Measurements from ENCODE around the gene WFDC8.
A peak's percentile ranks its signal among the peaks of the same experiment; 100 is the strongest.
"Not testable (repeated sequence)": the region's sequence is repeated elsewhere in the genome, so short reads cannot be mapped to it uniquely, and the experiment has no call there.

Gene WFDC8

DNA sequence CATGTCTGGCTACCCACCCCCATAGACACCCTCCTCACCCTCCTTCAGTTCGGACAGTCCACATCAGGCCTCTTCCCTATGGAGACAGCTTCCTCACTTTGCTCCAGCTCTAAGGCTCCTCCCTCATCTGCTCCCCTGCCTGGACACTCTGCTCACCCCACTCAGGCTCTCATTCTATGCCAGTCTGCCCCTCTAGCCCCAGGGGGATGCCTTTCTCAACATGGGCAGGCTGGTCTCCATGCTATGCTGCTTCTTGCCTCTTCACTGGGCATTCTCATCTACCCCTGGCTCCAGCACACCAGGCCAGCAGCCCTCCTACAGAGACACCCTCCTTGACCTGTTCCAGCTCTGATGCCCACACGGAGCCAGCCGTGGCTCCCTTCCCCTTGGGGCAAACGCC is at the start of gene WFDC8:
Gene WFDC8, minus strand, starts transcription at position 101 of the 400 bp plus-strand sequence. Its CDS starts 37 bp downstream, at position 64.
- DNase-seq, result no peak

DNA sequence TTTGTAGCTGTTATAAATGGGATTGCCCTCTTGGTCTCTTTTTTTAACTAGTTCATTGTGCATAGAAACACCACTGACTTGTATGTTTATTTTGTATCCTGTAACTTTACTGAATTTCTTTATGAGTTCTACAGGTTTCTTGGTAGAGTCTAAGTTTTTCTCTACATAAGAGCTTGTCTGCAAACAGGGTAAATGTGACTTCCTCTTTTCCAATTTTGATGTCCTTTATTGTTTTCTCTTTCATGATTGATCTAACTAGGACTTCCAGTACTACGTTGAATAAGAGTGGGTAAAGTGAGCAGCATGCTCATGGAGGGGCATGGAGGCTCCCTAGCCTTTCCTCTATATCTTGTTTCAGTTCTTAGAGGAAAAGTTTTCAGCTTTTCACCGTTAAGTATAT is 47.5 kb upstream of the WFDC8 start:
- no peak for DNase-seq

DNA sequence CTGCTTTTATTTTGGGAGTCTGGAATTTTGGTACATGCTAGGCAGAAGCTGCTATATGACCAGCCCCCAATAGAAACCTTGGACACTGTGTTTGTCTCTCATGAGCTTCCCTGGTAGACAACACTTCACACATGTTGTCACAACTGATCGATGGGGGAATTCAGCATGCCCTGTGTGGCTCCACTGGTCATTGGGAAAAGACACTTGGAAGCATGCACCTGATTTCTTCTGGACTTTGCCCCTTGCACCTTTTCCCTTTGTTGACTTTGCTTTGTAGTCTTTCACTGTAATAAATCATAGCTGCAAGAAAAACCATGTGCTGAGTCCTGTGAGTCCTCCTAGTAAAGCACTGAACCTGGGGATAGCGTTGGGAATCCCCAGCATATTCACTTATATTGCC is 42.5 kb upstream of the WFDC8 start:
- DNase-seq, result no peak

DNA sequence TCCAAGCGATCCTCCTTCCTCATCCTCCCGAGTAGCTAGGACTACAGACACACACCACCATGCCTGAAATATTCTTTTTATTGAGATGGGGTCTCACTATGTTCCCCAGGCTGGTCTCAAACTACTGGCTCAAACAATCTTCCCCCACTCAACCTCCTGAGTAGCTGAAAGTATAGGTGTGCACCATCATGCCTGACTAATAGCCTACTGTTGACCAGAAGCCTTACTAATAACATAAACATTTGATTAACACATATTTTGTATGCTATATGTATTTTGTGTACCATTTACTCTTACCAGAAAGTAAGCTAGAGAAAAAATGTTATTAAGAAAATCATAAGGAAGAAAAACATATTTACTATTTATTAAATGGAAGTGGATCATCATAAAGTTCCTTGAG is 38.5 kb upstream of the WFDC8 start:
- no peak for DNase-seq

DNA sequence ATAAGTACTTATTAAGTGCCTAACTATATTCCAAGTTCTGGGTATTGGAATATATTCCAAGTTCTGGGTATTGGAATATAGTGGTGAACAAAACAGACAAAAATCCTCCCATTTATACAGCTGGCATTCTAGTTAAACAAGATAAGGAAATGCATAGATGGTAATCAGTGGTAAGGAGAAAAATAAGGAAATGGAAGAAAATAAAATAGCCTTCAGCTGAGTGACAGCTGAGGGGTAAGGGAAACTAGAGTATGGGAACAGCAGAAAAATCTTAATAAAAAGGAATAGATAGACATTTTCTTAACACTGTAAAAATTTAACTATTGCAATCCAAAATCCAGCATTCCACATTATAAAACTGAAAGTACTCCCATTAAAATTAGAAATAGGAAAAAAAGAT is 33.2 kb upstream of the WFDC8 start:
- no peak for DNase-seq

DNA sequence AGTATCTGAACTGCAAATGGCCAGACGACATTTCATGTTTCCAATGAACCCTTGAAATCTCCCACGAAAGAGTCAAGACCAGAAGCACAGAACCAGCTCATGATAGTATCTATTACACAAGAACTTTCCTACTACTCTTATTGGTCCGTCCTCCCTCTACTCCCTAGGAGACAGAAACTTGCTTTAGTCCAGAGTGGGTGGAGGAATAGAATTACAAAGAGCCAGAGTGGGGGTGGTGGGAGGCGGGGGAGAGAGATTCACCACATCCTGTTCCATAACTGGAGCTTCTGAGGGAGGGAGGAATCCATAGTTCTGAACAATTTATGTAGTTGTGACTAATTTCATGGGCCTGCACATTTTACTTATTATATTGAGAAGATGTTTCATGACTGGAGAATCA is 32.0 kb upstream of the WFDC8 start:
- DNase-seq, result no peak

DNA sequence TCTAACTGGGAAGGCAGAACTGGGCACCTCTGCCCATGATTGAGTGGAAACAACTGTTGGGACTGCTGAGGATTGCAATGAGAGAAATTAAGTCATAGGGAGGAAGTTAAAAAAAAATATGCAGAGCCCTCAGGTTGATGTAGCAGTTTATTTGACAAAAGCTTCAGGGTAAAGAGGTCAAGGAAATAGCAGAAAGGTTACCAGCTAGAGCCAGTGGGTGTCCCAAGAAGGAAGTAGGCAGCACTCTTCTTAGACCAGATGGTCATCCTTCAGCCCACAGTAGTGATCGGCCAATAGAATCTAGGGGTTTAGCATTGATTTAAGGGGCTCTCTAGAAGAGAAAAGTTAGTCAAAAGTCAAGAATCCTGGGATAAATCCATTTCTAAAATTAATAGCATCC is 28.7 kb upstream of the WFDC8 start:
- DNase-seq, result no peak

DNA sequence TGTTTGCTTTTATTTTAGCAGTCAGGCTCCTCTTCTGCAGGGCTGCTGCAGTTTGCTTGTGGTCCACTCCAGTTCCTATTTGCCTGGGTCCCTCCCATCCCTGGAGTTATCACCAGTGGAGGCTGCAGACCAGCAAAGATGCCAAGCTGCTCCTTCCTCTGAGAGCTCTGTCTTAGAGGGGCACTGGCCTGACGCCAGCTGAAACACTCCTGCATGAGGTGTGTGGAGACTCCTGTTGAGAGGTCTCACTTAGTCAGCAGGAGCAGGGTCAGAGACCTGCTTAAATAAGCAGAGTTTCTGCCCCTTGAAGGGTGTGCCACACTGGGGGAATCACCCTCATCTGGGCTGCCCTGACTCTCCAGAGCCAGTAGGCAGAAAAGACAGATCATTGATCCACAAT is 16.2 kb upstream of the WFDC8 start:
- no peak for DNase-seq

DNA sequence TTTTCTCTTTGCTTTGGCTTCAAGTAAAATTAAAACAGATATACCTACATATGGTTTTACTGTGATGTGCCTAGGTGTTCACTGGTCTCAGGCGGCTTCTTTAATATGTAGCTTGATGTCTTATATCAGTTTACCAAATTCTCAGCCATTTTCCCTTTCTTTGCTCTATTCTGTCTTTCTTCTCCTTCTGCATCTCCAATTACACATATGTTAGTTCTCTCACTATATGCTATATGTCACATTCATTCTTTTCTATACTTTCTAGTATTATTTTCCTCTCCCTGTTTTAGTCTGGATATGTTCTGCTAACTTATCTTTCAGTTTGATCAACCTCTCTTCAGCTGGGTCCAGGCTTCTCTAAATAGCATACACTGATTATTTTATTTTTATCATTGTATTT is 14.4 kb upstream of the WFDC8 start:
- no peak for DNase-seq

DNA sequence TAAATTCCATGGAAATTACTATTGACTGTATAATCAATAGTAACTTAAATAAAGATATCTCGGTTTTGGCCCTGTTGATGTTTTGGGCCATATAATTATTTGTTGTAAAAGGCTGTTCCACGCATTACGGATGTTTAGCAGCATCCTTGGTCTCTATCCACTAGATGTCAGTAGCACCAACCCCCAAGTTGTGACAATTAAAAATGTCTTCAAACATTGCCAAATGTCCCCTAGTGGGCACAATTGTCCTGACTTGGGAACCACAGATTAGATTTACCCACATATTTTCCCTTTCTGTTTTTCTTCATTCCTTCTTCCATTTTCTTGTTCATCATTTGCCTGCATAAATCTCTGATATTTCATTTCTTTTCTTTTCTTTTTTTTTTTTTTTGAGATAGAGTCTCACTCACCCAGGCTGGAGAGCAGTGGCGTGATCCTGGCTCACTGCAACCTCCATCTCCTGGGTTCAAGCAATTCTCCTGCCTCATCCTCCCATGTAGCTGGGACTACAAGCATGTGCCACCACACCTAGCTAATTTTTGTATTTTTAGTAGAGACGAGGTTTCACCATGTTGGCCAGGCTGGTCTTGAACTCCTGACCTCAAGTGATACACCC is 13.6 kb upstream of the WFDC8 start:
- peak in 1 of 2 donors; percentile 45 for DNase-seq

DNA sequence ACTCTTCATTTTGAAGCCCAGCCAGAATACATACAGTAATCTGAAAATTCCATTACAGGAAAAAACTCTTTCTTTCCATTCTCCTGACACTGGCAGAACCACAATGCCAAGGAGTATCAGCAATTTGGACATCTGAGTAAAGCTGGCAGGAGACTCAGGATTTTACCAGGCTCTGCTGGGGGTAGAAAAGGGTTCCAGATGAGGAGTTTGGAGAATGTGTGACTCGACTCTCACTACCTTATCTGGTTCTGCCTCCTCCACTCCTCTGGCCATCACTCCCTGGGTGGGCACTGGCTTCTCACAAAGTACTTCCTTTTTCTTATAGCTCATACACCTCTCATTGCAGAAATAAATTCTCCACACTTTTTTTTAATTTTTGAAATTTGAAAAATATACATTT is 10.6 kb upstream of the WFDC8 start:
- DNase-seq, result no peak

DNA sequence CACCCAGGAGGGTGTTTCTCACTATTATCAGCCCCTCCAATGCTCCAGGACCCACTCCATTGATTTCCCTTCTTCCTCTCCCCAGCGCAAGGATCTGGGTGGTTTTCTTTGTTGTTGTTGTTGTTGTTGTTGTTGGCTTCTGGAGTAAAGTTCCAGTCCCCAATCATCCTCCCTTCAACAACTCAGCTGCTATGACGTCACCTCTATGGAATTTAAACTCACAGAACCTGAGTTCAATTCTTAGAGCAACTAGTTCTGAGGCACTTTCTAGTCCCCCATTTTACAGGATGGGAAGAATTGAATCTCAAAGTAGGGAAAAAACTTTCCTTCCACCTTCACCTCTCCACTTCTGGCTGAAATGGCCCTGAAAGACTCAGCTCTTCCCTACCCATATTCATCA is 9.7 kb upstream of the WFDC8 start:
- no peak for DNase-seq

DNA sequence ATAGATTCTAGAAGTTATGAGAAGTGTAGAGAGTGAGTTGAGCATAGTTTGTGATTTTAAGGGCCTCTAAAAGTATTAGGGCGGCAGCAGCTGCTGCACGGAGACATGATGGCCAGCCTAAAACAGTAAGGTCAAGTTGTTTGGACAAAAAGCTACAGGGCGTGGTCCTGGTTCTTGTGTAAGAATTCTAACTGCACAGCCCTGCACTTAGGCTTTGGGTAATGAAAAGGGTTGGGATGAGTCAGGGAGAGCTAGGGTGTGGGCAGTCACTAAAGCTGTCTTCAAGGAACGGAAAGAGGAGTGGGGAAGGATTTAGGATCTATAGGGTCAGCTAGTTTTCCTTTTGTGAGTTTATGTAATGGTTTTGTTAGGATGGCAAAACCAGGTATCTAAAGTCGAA is 6.9 kb upstream of the WFDC8 start:
- not testable (repeated sequence) for DNase-seq

DNA sequence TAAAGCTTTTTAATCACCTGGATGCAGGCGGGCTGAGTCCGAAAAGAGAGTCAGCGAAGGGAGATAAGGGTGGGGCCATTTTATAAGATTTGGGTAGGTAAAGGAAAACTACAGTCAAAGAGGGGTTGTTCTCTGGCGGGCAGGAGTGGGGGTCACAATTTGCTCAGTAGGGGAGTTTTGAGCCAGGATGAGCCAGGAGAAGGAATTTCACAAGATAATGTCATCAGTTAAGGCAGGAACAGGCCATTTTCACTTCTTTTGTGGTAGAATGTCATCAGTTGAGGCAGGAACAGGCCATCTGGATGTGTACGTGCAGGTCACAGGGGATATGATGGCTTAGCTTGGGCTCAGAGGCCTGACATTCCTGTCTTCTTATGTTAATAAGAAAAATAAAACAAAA is 5.2 kb upstream of the WFDC8 start:
- not testable (repeated sequence) for DNase-seq

DNA sequence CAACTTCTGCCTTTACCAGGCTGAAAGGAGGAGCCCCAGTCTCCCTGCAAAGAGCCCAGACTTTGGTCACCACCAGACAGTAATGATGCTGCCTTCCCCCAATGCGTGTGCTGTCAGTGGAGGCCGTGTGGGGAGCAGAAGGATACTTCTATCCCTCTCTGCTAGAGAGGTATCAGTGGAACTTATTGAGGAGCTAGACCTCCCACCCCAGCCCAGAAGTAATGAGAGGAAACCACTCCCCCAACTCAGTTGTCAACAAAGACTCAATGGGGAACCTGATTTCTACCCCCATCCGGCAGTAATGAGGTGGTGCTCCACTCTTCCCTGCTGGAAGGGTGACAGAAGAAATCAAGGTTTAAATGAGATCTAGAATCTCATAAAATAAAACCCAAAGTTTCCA is 4.4 kb upstream of the WFDC8 start:
- no peak for DNase-seq

DNA sequence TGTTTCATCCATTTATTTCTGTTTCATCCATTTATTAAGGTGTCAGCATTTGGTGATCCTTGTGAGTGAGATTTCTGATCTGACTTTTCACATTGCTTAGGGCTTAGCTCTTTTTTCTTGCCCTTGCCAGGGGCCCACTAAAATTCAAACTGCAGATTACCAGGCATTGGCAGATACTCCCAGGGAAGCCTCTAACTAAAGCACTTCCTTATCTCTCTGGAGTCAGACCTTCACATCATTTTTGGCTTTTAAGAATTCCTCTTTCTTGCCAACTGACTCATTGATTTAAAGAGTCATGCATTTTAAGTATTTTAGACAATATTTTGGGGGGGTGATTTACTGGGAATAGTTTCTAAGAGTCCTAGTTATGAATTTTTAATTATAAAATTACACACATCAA is 2.6 kb upstream of the WFDC8 start:
- no peak for DNase-seq

DNA sequence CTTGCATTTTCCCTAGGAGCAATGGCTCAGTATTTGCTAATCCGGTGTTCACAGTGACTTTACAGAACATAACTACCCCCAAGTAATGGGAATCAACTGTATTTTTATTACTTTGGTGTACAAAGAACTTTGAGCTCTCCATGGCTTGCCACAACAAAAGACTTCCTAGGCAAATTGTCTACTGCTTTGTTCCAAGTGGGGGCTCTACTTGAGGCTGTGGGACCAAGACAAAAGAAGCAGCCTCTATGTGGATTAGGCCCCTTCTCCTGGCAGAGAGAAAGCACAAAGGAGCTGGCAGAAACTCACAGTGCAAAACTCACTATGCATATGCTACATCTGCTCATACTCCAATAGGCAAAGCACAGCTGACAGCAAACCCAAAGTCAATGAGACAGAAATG is 853 bp downstream of the WFDC8 start:
- DNase-seq, result no peak

DNA sequence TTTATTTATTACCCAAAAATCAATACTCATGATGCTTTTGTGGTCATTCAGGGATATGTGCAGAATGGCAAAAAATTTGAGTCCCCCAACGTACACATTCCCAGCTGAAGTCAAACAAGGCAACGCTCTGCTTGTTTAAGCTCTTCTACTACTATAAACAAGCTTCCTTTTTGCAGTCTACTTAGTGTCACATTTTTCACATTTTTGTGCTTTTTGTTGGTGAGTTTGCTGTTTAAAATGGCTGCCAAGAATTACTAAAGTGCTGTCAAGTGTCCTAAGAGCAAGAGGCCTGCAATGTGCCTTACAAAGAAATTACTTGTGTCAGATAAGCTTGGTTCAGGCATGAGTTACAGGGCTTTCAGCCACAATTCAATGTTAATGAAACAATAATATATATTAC is 2.1 kb downstream of the WFDC8 start:
- DNase-seq, result no peak

DNA sequence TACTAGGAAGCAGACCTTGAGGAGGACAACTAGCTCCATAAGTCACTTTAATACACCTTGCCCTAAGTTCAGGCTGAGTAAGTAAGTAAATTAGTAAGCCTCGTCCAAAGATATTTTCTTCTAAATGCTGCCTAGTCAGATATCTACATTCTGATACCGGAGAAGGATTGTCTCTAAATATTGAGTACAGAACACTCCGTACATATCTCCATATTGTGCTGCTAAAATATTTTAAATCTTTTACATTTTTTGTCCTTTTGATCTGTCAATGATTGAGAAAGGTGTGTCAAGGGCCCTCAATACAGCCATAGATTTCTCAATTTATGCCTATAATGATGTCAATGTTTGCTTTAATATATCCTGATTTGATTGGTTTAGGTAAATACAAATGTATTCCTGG is 3.2 kb downstream of the WFDC8 start:
- no peak for DNase-seq

DNA sequence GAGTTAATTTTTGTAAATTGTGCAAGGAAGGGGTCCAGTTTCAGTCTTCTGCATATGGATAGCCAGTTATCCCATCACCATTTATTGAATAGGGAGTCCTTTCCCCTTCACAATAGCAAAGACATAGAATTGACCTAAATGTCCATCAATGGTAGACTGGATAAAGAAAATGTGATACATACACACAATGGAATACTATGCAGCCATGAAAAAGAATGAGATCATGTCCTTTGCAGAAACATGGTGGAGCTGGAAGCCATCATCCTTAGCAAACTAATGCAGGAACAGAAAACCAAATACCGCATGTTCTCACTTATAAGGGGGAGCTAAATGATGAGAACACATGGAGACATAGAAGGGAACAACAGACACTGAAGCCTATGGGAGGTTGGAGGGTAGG is 9.4 kb downstream of the WFDC8 start:
- not testable (repeated sequence) for DNase-seq

DNA sequence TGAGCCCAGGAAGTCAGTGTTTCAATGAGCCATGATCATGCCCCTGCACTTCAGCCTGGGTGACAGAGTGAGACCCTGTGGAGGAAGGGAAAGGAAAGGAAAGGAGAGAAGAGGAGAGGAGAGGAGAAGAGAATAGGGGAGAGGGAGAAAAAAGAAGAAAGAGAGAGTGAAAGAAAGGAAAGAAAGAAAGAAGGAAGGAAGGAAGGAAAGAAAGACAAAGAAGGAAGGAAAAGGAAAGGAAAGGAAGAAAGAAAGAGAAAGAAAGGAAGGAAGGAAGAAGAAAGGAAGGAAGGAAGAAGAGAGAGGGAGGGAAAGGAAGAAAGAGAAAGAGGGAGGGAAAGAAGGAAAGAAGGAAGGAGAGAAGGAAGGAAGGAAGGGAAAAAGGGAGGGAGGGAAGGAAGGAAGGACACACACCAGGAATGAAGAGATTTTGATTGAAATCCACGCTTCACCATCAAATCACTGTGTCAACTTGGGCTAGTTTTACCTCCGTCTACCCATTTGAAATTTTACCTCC is 14.3 kb downstream of the WFDC8 start:
- no peak for DNase-seq

DNA sequence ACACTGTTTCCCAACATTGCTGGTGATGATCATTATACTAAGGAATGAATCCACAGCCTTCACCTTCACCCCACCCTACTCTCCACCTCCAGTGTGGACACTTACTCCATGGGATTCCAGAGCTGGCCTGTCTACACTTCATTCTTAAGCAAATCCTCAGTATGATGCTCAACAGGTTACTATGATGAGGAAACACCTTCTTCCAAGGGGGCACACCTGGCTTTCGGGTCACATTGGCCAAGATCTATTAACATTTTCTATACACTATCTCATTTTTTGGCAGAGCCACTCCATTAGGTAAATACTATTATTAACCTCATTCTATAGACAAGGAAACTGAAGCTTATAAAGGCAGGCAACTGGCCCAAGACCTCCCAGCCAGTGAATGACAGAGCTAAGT is 23.9 kb downstream of the WFDC8 start:
- no peak for DNase-seq

DNA sequence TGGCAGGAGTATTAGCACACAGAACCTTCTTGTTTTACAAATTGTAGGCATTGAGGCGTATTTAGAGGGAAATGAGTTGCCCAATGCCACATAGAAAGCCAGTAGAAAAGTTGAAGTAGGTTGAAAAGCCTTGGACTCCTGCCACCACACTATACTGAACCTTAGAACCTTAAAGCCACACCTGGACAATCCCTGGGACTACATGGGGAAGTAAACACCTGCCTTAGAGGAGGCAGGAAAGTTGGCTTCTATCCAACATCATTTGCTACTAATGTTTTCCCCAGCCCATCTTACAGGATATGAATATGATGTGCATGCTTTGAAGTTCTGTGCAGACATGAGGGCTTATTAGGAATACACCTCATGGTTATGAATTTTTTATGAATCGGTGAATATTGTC is 26.6 kb downstream of the WFDC8 start:
- DNase-seq, result no peak

DNA sequence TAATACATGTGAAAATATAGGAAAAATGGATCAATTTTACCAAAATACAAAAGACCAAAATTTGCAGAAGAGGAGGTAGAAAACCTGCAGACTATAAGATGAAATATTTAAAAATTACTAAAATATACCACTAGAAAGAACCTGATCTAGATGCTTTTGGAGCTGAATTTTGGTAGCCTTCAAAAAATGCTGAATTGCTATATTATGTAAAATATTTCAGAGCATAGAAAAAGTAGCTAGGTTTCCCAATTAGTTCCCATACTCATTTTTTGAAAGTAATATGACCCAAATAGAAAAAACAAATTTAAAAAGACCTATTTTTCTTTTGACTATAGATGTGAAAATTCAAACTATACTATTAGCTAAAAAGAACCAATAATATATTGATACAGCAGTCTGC is 28.3 kb downstream of the WFDC8 start:
- DNase-seq, result no peak

DNA sequence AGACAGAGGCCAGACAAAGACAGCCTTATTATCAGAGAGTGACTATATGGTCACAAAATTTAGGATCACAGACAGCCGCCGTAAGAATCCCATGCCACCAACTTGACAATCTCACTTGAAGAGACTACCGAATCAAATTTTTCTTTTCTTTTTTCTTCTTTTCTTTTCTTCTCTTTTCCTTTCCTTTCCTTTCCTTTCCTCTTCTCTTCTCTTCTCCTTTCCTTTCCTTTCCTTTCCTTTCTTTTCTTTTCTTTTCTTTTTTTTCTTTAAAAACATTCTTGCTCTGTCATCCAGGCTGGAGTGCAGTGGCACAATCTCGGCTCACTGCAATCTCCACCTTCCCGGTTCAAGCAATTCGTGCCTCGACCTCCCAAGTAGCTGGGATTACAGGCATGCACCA is 30.7 kb downstream of the WFDC8 start:
- no peak for DNase-seq
